Cardiac muscle cell (in vitro differentiated cells and primary cell): ENCODE results near the gene DTX3. TPM values are rescaled to one million over a fixed set of nuclear protein-coding genes. Genes with fewer than 3 reads are reported as not detected.
A peak's percentile ranks its signal among the peaks of the same experiment; 100 is the strongest.

ENCODE experiments used
- DNase-seq, 2 donors: peaks; one replicate each; pipeline versions ENCODE4 v3.0.0 to v3.0.0-alpha.2; 2010 to 2017; ENCODE audit warnings: low read depth in 1 of 2, low spot score in 1 of 2
- H3K27ac ChIP-seq: fragments of 200-600 bp; sonication (generic); 2 replicates; pipeline ENCODE4 v1.5.1; 2016
- H3K27me3 ChIP-seq: fragments of 200-600 bp; sonication (generic); 2 replicates; pipeline ENCODE4 v1.6.0; 2016; ENCODE audit warnings: control low read depth
- H3K36me3 ChIP-seq: fragments of 200-600 bp; sonication (generic); 2 replicates; pipeline ENCODE4 v1.5.1; 2016; ENCODE audit warnings: control low read depth
- H3K4me1 ChIP-seq: fragments of 200-600 bp; sonication (generic); 2 replicates; pipeline ENCODE4 v1.8.1; 2017; ENCODE audit warnings: low read depth, mild to moderate bottlenecking, mixed run types
- H3K4me3 ChIP-seq: fragments of 200-600 bp; sonication (generic); 2 replicates; pipeline ENCODE4 v1.5.1; 2016; ENCODE audit warnings: mild to moderate bottlenecking
- H3K9me3 ChIP-seq: fragments of 200-600 bp; sonication (generic); 2 replicates; pipeline ENCODE4 v1.5.1; 2017; ENCODE audit warnings: low read depth, mild to moderate bottlenecking, control low read depth
- polyA plus RNA-seq: library from polyadenylated mRNA; unstranded; fragments of >200 nt; fragmentation: Nextera tagmentation; extraction: Ambion mirVana; gene quantifications from 2 replicates; pipeline ENCODE4 v1.2.1, GENCODE V29; 2016
- total RNA-seq: library from RNA; depleted of rRNA; stranded (reverse); fragments of >200 nt; gene quantifications from 2 replicates; pipeline ENCODE4 v1.2.3, GENCODE V29; 2016
- TF ChIP-seq, protein P1 (sequence below): IDR thresholded peaks from 2 replicates; pipeline ENCODE4 v1.5.1; 2012; ENCODE audit warnings: low read depth, mild to moderate bottlenecking, low read length

The DTX3 gene
- total and polyA plus RNA-seq, 2 experiments from 2014 or later = 44.5 to 59.0 TPM

GRCh38 chr12:57620245-57620935, 15.8 kb downstream of the DTX3 start:
- Histone ChIP-seq H3K4me3 (no peak overlapping the region), H3K27ac (no peak overlapping the region), H3K4me1 (peaks cover 5% of the 10 kb centered on the region), H3K27me3 (peaks cover 100% of the 10 kb centered on the region), H3K36me3 (no peaks in the 10 kb centered on the region), H3K9me3 (no peaks in the 10 kb centered on the region)
- TF ChIP-seq, protein P1, sequence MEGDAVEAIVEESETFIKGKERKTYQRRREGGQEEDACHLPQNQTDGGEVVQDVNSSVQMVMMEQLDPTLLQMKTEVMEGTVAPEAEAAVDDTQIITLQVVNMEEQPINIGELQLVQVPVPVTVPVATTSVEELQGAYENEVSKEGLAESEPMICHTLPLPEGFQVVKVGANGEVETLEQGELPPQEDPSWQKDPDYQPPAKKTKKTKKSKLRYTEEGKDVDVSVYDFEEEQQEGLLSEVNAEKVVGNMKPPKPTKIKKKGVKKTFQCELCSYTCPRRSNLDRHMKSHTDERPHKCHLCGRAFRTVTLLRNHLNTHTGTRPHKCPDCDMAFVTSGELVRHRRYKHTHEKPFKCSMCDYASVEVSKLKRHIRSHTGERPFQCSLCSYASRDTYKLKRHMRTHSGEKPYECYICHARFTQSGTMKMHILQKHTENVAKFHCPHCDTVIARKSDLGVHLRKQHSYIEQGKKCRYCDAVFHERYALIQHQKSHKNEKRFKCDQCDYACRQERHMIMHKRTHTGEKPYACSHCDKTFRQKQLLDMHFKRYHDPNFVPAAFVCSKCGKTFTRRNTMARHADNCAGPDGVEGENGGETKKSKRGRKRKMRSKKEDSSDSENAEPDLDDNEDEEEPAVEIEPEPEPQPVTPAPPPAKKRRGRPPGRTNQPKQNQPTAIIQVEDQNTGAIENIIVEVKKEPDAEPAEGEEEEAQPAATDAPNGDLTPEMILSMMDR = no peak
- no peak for DNase-seq

DNA sequence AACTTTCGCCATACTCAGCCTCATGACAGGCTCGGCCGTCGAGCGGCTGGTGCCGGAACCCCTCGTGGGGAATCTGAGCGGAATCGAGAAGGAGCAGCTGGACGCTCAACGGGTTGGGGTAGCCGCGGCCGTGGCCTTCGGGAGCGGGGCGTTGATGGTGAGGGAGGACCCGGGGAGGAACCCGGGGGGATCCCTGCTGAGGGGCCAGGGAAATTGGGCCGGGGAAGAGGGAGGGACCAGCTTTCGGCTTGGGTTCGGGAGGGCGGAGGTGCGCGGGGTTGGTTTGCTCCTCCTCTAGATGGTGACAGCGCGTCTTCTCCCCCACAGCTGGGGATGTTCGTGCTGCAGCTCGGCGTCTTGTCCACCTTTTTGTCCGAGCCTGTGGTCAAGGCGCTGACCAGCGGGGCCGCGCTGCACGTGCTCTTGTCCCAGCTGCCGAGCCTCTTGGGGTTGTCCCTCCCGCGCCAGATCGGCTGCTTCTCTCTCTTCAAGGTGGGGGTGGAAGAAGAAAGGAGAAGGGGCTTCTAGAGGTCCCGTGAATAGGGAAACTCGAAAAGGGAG, 16.4 kb downstream of the DTX3 start:
- no peak for DNase-seq
- TF ChIP-seq, protein P1 = no peak

DNA sequence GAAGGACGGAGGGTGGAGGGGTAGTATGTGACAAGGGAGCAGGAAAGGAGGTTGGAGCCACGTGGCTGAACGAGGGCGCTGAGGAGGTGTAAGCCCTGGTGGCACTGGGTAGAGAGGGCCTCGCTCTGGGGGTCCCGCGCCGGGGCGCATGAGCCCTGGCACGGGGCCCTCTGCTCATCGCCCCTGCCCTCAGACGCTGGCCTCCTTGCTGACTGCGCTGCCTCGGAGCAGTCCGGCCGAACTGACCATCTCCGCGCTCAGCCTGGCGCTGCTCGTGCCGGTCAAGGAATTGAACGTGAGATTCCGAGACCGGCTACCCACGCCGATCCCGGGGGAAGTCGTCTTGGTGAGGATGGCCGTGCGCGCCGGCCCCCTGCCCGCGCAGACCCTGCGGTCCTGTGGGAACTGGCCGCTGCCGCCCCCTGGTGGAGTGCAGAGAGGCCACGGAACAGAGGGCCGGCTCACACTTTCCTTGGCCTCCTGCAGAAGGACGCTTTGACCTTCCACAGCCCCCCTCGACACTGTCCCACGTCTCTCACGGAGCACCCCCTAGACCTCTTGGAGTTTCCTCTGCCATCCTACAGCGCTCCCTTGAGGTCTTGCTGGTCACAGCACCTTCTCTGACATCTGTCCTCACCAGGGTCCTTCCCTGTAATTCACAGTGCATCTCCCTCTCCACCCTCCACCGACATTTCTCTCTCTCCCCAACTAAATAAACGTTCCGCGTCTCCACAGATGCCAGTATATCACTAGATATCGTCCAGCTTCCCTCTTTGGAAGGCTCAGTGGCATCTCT, 17.1 kb downstream of the DTX3 start:
- Histone ChIP-seq H3K27me3 (peaks cover 100% of the 10 kb centered on the region), H3K36me3 (no peaks in the 10 kb centered on the region), H3K9me3 (no peaks in the 10 kb centered on the region), H3K4me3 (peak overlapping the region; percentile 27), H3K4me1 (peaks cover 5% of the 10 kb centered on the region), H3K27ac (no peak overlapping the region)
- DNase-seq = peak; percentile 53 to 79
- TF ChIP-seq, protein P1 = peak; percentile 93

More for the DNA sequence above, 16.4 kb downstream of the DTX3 start:
- peak overlapping the region; percentile 27 for H3K4me3 ChIP-seq
- H3K27me3 ChIP-seq = peaks cover 100% of the 10 kb centered on the region
- H3K27ac ChIP-seq = no peak overlapping the region
- no peaks in the 10 kb centered on the region for H3K36me3 ChIP-seq
- H3K4me1 ChIP-seq = peaks cover 5% of the 10 kb centered on the region
- no peaks in the 10 kb centered on the region for H3K9me3 ChIP-seq

- Histone ChIP-seq H3K27ac (no peak overlapping the region), H3K36me3 (no peaks in the 10 kb centered on the region), H3K4me3 (no peak overlapping the region), H3K9me3 (no peaks in the 10 kb centered on the region), H3K4me1 (peaks cover 5% of the 10 kb centered on the region), H3K27me3 (peaks cover 100% of the 10 kb centered on the region)
- TF ChIP-seq, protein P1 = no peak
- no peak for DNase-seq
These were observed 17.9 kb downstream of the DTX3 start for GRCh38 chr12:57622293-57623245.

DNA sequence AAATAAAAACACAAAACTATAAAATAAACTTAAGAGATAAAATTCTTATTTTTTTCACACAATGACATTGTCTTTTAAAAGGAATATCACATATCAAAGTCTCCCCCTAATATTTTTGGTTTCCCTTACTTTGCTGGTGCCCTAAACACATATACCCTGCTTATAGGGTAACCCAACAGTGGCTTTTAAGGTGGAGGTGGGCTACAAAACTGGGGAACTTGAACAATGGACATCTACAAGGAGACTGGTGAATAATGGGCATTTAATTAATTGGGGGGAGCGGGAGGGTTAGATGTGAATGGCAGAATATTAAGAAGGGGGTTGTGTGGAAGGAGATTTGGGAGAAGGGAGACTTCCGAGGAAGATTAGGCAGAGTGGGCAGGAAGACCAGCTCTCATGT, 18.8 kb downstream of the DTX3 start:
- H3K36me3 ChIP-seq = no peaks in the 10 kb centered on the region
- H3K27ac ChIP-seq = no peak overlapping the region
- peaks cover 5% of the 10 kb centered on the region for H3K4me1 ChIP-seq
- no peak overlapping the region for H3K4me3 ChIP-seq
- no peaks in the 10 kb centered on the region for H3K9me3 ChIP-seq
- H3K27me3 ChIP-seq = peaks cover 100% of the 10 kb centered on the region
- TF ChIP-seq, protein P1 = no peak
- no peak for DNase-seq
